Left kidney (tissue), 8 donors: ENCODE results near the gene F2. TPM values are rescaled to one million over a fixed set of nuclear protein-coding genes. Genes with fewer than 3 reads are reported as not detected.
"Not testable (repeated sequence)": the region's sequence is repeated elsewhere in the genome, so short reads cannot be mapped to it uniquely, and the experiment has no call there.

ENCODE experiments used
- DNase-seq: peaks from one replicate; pipeline ENCODE4 v3.0.0-alpha.2; 2013
- long read RNA-seq, 8 donors: transcript quantifications; one replicate each; lab custom pipeline, GENCODE V29; 2026
- polyA plus RNA-seq: library from polyadenylated mRNA; unstranded; fragments of 120-200 nt; gene quantifications from one replicate; pipeline ENCODE4 v1.2.1, GENCODE V29; 2013; ENCODE audit not compliant: insufficient read length

The F2 gene
- polyA plus RNA-seq: 0.68 TPM
- long read RNA-seq, donor 1: 0 reads
- long read RNA-seq, donor 2: 0 reads
- long read RNA-seq, donor 3: 0 reads
- long read RNA-seq, donor 4: 0 reads
- long read RNA-seq, donor 5, partial matches to known transcripts: 0 of 1 reads
- long read RNA-seq, donor 5, other reads (novel, unspliced or antisense): 0 of 1 reads
- long read RNA-seq, donor 6: 0 reads
- long read RNA-seq, donor 7, partial matches to known transcripts: 38 of 38 reads
- long read RNA-seq, donor 7, other reads (novel, unspliced or antisense): 0 of 38 reads
- long read RNA-seq, donor 8: 0 reads

DNA sequence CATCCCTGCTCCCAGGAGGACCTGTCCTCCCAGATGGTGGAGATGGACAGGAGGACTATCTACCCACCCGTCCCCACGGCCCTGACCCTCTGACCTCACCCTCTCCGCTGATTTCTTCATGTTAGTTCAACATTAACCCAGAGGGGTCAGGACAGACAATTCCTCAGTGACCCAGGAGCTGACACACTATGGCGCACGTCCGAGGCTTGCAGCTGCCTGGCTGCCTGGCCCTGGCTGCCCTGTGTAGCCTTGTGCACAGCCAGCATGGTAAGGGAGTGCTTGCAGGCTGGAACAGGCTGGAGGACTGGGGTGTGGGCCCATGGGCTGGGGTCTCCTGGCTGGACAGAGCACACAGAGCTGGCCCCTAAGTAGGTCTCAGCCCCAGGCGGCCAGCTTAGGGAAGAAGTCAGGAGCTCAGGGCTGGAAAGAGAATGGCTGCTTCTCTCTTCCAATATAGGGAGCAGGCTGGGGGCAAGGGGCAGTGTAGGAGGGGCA, at the start of gene F2:
Gene F2 (plus strand): TSS at position 166 of the 495 bp plus-strand sequence. CDS start 23 bp downstream, at position 189.
- DNase-seq: no peak

- no peak for DNase-seq
These were observed 49.3 kb upstream of the F2 start for GRCh38 chr11:46669711-46670139.

GRCh38 chr11:46670521-46670920, 48.5 kb upstream of the F2 start:
- DNase-seq: not testable (repeated sequence)

DNA sequence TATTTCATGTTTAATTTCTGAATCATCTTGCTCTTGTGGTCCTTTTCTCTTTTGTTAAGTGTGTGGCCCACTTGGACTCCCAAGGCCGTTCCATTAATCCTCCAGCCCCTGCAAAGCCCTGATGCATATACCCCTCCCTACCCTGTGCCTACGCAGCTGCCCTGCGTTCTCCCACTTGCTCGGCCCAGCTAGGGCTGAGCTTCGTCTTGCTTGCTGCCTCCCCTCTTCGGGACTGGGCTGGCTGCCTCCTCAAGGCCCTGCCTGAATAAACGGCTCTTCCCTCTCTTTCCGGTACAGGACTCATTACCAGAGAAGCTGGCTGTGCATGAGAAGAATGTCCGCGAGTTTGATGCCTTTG, 47.1 kb upstream of the F2 start:
- DNase-seq: no peak

GRCh38 chr11:46672381-46672839, 46.6 kb upstream of the F2 start:
- no peak for DNase-seq

DNA sequence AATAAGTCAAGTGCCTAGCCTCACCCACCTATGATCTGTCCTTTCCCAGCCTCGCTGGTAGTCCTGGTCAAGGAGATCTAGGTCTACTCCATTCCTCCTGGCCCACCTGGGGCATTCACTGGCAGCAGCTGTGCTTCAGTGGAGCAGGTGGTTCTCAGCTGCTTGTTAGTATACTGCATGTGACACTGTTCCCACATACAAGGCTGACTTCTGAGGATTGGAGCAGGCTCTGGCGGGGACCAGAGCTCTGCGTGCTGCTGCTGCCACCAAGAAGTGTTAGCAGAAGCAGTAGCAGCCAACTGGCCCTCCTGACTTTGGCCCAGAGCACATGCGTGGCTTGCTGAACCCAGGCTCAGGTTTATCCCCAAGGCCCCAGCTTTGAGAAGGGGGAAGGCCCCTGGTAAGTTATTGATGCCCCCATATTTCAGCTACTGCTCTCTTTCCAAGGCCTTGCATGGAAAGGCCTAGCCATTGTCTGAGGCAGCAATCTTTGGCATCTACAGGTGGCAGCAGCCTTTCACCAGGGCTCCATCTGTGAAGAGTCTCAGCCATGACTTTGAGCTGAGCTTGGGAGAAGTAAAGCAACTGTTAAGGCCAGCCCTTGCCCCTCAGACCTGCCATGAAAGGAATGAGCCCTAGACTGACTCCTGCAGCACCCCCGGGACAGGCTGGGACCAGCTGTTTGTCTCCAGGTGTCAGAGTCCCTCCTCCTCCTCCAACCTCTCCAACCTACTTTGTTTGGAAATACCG, 45.1 kb upstream of the F2 start:
- DNase-seq: no peak

DNA sequence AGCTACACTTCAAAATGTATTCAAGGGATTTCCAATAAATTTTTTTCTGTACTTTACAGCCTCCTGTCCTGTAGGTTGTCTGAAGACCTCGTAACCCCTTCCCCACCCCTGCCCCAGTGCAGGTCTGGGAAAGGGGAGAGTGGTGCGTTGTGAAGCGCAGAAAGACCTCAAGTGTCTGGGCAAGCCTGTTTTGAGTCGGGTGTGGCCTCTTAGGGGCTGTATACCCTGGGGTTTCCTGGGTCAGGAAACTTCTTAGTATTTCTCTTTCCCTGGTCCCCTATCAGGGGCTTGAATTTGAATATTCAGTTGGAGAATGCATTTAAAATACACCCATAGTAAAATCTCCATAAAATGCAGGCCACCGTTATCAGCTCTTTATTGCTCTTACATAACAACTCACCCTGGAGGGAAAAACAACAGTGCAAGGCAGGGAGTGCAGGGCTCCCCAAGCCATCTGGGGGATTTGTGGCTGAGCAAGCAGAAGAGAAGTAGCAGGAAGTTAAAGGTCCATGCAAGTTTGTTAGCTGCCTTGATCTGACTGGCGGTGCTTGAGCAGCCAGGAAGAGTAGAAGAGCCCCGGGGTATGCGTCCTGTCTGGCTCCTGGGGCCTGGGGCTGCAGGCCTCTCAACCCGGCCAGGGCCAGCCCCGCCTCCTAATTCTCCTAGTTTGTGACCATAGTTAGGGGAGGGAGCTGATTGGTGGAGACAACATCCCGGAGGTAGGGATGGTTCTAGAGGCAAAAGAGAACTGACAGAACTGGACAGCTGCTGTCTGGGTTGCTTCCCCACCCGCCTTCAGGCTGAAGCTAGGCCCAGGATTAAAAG, 44.3 kb upstream of the F2 start:
- DNase-seq: no peak

- DNase-seq: no peak
These were observed 43.6 kb upstream of the F2 start for GRCh38 chr11:46675288-46675851.

DNA sequence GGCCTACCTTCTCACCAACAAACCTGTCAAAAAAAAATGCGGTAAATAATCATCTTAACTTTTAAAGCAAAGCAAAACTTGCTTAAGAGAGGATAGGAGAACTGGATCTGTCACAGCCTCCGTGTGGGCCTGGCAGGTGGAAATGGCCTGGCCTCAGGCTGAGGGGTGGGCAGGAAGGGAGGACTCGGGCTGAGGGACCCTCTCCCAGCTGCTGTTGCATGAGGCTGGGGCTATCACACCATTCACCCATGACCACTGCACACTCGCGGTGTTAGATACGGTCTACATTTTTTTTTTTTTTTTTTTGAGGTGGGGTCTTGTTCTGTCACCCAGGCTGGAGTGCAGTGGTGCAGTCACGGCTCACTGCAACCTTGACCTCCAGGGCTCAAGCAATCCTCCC, 43.1 kb upstream of the F2 start:
- no peak for DNase-seq

DNA sequence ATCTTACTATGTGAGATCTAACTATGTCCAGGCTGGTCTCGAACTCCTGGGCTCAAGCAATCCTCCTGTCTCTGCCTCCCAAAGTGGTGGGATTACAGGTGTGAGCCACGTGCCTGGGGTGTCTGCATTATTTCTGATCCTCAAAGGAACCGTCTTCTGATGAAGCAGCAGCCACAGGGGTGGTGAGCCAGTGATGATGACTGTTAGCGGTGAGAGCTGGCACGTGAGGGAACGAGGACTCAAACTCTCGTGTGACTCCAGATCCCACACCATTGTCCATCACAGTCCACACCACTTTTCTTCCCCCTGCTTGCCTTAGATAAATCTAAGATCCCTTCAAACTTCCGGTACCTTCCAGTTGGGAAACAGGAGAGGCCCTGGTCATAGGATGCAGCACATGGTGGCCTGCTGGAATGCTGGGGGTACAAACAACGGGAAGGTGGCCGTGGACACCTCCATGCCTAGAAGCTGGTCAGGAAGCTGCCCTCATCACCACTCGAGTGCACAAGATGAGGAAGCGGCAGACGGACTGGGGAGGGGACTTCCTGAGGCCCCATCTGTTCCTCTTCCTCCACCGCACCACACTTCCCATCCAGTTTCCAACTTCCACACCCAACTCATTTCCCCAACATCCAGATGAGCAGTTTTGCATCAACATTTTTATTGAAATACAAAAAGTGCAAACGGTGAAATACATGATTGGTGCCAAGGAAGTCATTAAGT, 42.4 kb upstream of the F2 start:
- DNase-seq: no peak

GRCh38 chr11:46677169-46677568, 41.8 kb upstream of the F2 start:
- no peak for DNase-seq

DNA sequence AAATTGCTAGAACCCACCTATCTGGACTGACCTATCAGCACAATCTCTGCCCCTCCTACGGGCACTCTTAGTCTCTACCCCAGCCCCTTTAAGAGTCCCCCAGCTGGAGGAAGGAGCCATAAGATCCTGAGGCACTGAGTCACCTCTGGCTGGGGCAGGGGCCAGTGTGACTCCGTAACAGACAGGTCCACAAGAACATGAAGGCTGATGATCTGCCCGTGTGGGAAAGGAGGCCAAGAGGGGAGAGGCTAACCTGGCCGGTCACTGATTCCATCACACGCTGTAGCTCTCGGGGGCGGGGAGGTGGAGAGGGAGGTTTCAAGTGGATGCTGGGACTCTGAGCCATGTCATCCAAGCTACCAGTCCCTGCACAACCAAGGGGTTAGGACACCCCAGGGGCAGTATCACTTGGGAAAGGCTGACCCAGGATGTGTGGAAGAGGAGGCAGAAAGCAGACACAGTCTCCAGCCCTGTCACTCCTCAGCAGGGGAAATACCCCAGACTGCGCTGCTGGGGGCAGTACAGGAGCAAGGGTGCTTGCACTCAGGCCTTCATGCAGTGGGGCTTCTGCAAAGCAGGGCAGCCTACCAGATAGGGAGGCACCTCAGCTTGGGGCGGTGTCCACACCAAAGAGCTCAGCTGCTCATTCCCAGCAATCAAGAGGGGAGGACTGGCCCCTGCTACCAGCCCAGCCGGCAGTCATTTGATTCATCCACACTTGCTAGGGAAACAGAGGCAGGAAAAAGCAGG, 40.8 kb upstream of the F2 start:
- no peak for DNase-seq

DNA sequence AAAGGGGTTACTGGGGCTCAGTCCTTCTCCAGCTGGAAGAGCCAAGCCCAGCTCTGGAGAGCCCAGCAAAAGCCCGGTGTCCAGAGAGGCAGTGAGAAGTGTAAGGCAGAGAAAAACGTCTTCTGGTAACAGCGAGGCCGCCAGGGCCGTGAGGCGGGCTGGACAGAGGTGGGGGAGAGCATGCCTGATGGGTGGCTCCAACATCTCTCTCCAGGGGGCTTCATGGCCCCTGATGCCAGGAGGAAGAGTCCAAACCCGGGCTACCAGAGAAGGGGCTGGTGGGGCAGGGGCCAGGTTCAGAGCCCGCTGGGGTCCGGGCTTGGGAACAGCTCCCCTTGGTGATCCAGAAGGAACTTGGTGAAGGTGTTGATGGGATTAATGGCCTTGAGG, 40.3 kb upstream of the F2 start:
- DNase-seq: no peak

DNA sequence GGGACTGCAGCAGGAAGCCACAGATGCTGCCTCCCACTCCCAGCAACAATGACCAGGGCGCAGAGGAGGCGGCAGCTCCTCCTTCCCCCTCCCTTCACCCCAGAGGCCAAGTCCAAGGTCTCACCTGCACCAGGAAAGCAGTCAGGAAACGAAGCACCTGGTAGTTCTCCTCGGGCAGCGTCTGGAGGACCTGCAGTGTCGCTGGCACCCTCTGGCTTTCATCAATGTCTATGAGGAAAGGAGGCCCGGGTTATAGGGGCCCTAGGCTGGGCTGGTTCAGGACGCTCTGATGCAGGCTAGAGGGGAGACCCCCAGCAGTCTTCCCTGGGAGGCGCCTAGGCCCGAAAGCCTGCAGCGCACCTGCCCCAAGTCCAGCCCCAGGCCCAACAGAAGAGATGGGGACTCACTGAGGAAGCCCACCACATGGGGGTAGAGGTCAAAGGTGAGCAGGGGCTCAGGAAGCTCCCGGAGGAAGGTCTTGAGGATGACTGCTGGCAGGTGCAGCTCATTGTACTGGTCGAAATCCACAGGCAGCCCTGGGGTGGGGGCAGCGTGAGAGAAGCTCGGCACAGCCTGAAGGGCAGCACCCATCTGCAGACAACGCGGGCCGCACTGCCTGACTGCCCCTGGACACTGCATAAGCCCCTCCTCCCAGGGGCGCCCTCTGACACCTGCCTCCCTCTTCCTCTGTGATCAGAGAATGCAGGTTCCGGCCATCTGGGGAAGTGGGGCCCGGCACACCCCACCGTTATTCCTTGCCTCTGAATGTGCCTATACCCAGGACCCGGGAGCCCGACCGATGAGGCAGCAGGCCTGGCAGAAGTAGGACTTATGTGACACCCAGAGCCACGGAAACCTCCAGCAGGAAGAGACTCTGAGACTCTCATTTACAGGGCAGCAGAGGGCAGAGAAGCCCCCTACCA, 39.5 kb upstream of the F2 start:
- no peak for DNase-seq

GRCh38 chr11:46680164-46680760, 38.8 kb upstream of the F2 start:
- DNase-seq: no peak

DNA sequence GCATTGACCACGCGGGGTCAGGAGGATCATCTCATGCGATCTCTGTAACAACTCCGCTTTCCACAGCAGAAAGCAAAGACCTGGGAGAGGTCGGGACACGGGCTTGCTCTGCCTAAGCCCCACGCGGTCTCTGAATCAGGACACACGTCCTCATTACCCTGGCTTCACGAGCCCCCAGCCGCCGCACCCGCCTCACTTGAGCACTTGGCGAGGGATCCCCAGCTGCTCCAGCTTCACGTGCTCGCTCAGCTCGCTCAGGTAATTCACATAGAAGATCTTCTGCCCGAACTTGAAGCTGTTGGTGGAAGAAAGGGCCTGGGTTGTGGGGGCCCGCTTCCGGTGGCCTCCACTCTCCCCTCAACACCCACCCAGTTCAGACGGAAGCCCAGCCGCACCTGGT, 38.2 kb upstream of the F2 start:
- no peak for DNase-seq

DNA sequence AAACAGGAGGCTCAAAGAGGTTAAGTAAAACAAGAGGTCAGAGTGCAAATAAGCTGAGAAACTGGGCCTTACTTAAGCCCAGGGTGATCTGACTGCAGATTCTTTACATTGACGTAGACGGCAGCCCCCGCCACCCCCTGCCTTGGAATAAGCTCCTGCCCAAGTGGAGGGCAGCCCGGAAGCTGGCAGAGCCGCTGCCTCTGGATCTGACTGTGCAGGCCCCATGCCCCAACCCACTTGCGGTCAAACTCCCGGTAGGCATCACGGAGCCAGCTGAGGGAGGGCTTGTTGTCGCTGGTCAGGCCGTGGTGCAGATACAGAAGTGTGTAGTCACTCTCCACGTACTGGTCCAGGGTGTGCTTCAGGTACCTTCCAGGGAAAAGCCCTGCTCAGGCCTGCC, 37.2 kb upstream of the F2 start:
- DNase-seq: no peak

- DNase-seq: no peak
These were observed 36.0 kb upstream of the F2 start for GRCh38 chr11:46682773-46683752.
